HCT116 (cell line): ENCODE results near the gene NACC2. TPM values are rescaled to one million over a fixed set of nuclear protein-coding genes. Genes with fewer than 3 reads are reported as not detected.

ENCODE experiments used
- ATAC-seq: fragments of 200-7000 bp; cut with Tn5 transposase; 2 replicates; pipeline ENCODE4 v1.9.1; 2020; ENCODE audit warnings: mild to moderate bottlenecking, moderate library complexity
- BruUV-seq: library from RNA; stranded (reverse); fragments of 400-500 nt; replicated peaks from 2 replicates; lab custom pipeline; 2021; lab: Mats Ljungman, UMichigan
- CTCF ChIA-PET: fragments of 300-600 bp; sonication (Branson Sonifier 250); formaldehyde crosslinking; loops from one replicate; lab custom pipeline; 2021; ENCODE audit warnings: antibody characterized with exemption; lab: Charles Lee
- POLR2A ChIA-PET: fragments of 300-600, 350-600 bp; sonication (Branson Sonifier 250); formaldehyde crosslinking; loops from one replicate; lab custom pipeline; 2021; ENCODE audit warnings: antibody characterized with exemption; lab: Charles Lee
- RAD21 ChIA-PET, 2 experiments: fragments of 300-600 bp; sonication (Branson Sonifier 250); formaldehyde crosslinking; loops; one replicate each; lab custom pipeline; 2023; ENCODE audit warnings: low total read pairs in 2 of 2; ENCODE audit not compliant: uncharacterized antibody in 2 of 2, unreplicated experiment in 2 of 2, low non-redundant PET in 1 of 2; lab: Charles Lee
- DNase-seq: peaks from one replicate; pipeline ENCODE4 v3.0.0-alpha.2; 2010; ENCODE audit warnings: low read depth, low spot score
- H2AFZ ChIP-seq: fragments of 200-600 bp; shearing (Covaris generic), sonication (generic); 2 replicates; pipeline ENCODE4 v1.6.1; 2017; ENCODE audit warnings: low read depth, mixed run types, mixed read lengths, antibody characterized with exemption, low read length; ENCODE audit not compliant: poor library complexity, severe bottlenecking
- H3K27ac ChIP-seq: 2 replicates; pipeline ENCODE4 v1.5.1; 2012; ENCODE audit warnings: low read depth, low read length
- H3K27me3 ChIP-seq: fragments of 200-600 bp; sonication (generic); 2 replicates; pipeline ENCODE4 v1.6.1; 2016; ENCODE audit warnings: mixed run types, low read length, mixed read lengths; ENCODE audit not compliant: insufficient read depth
- H3K36me3 ChIP-seq, 2 experiments: fragments of 200-500 bp in 1 of 2; fragments of 200-600 bp in 1 of 2; sonication (Bioruptor generic) in 1 of 2; sonication (generic) in 1 of 2; 2 replicates each; pipeline versions ENCODE4 v1.5.1 to v1.6.1; 2014 to 2016; ENCODE audit warnings: low read length in 2 of 2, inconsistent platforms in 1 of 2, mixed read lengths in 1 of 2, mixed run types in 1 of 2; ENCODE audit not compliant: insufficient read depth in 2 of 2, control insufficient read depth in 1 of 2
- H3K4me1 ChIP-seq, 2 experiments: fragments of 200-600 bp in 1 of 2; sonication (generic) in 1 of 2; 2 replicates each; pipeline versions ENCODE4 v1.5.1 to v1.6.1; 2012 to 2017; ENCODE audit warnings: low read length in 2 of 2, inconsistent platforms in 1 of 2, mild to moderate bottlenecking in 1 of 2, mixed read lengths in 1 of 2, mixed run types in 1 of 2, moderate library complexity in 1 of 2; ENCODE audit not compliant: insufficient read depth in 2 of 2, control insufficient read depth in 1 of 2
- H3K4me2 ChIP-seq: fragments of 200-600 bp; sonication (generic); 2 replicates; pipeline ENCODE4 v1.6.1; 2017; ENCODE audit warnings: mixed run types, low read length, mixed read lengths
- H3K4me3 ChIP-seq, 2 experiments: fragments of 200-600 bp in 1 of 2; sonication (generic) in 1 of 2; replicated peaks in 1 of 2; 2 replicates each; pipeline ENCODE4 v1.5.1; 2011 to 2016; ENCODE audit warnings: low read length in 2 of 2, control low read depth in 1 of 2, low read depth in 1 of 2, mild to moderate bottlenecking in 1 of 2, mixed read lengths in 1 of 2, mixed run types in 1 of 2
- H3K79me2 ChIP-seq: fragments of 200-600 bp; sonication (generic); 2 replicates; pipeline ENCODE4 v1.6.1; 2017; ENCODE audit warnings: mild to moderate bottlenecking, mixed run types, low read length, moderate library complexity, mixed read lengths; ENCODE audit not compliant: insufficient read depth
- H3K9ac ChIP-seq: fragments of 200-600 bp; sonication (generic); 2 replicates; pipeline ENCODE4 v1.6.1; 2016; ENCODE audit warnings: low read length, mixed read lengths
- H3K9me2 ChIP-seq: fragments of 200-600 bp; sonication (generic), shearing (Covaris generic); 2 replicates; pipeline ENCODE4 v1.6.1; 2017; ENCODE audit warnings: mixed run types, mild to moderate bottlenecking, moderate library complexity; ENCODE audit not compliant: insufficient read depth
- H3K9me3 ChIP-seq, 2 experiments: fragments of 200-500 bp in 1 of 2; fragments of 200-600 bp in 1 of 2; sonication (Bioruptor generic) in 1 of 2; sonication (generic) in 1 of 2; 2 replicates each; pipeline ENCODE4 v1.6.1; 2014 to 2017; ENCODE audit warnings: low read length in 2 of 2, mixed read lengths in 2 of 2, inconsistent platforms in 1 of 2, low read depth in 1 of 2, mild to moderate bottlenecking in 1 of 2, mixed run types in 1 of 2, moderate library complexity in 1 of 2; ENCODE audit not compliant: control insufficient read depth in 1 of 2, insufficient read depth in 1 of 2
- H4K20me1 ChIP-seq: fragments of 200-600 bp; sonication (generic), shearing (Covaris generic); 2 replicates; pipeline ENCODE4 v1.6.1; 2017; ENCODE audit warnings: mixed run types, mild to moderate bottlenecking, moderate library complexity; ENCODE audit not compliant: insufficient read depth
- FOSL1 ChIP-seq: IDR thresholded peaks from 2 replicates; pipeline ENCODE4 v1.6.1; 2012; ENCODE audit warnings: low read depth
- POLR2A ChIP-seq: IDR thresholded peaks from 2 replicates; pipeline ENCODE4 v1.7.0; 2011; ENCODE audit warnings: borderline replicate concordance; ENCODE audit not compliant: insufficient read depth, insufficient read length; ENCODE audit errors: extremely low read depth
- POLR2AphosphoS5 ChIP-seq: IDR thresholded peaks from 2 replicates; pipeline ENCODE4 v1.6.1; 2011; ENCODE audit warnings: mild to moderate bottlenecking, low read depth, low read length, moderate library complexity
- SIN3A ChIP-seq: IDR thresholded peaks from 2 replicates; pipeline ENCODE4 v1.6.1; 2012; ENCODE audit warnings: low read depth
- SP1 ChIP-seq: IDR thresholded peaks from 2 replicates; pipeline ENCODE4 v1.6.1; 2012; ENCODE audit warnings: low read depth
- TCF7L2 ChIP-seq: IDR thresholded peaks from 2 replicates; pipeline ENCODE4 v1.7.0; 2011; ENCODE audit warnings: borderline replicate concordance, inconsistent platforms; ENCODE audit not compliant: insufficient read depth, insufficient read length; ENCODE audit errors: extremely low read depth
- ZNF274 ChIP-seq: fragments of 200-500 bp; sonication (Bioruptor generic); IDR thresholded peaks from 2 replicates; pipeline ENCODE4 v1.6.1; 2014; ENCODE audit warnings: mild to moderate bottlenecking, low read depth, low read length, inconsistent platforms
- intact Hi-C: fragments of 100-400 bp; cut with micrococcal nuclease; formaldehyde crosslinking; loops from 2 replicates; pipeline ENCODE4 v1.10.0; 2022
- total RNA-seq: library from RNA; stranded (reverse); gene quantifications from one replicate; pipeline ENCODE4 v1.2.1, GENCODE V29; 2021; ENCODE audit not compliant: unreplicated experiment
- TF ChIP-seq, protein P1 (sequence below): IDR thresholded peaks from 2 replicates; pipeline ENCODE4 v1.6.1; 2012; ENCODE audit warnings: low read depth
- TF ChIP-seq, protein P2 (sequence below), 3 experiments: fragments of 200-600 bp in 1 of 3; sonication (generic) in 1 of 3; IDR thresholded peaks in 2 of 3; conservative IDR thresholded peaks in 1 of 3; 2 replicates each; pipeline ENCODE4 v1.5.1; 2012 to 2017; ENCODE audit warnings: low read depth in 2 of 3, low read length in 2 of 3, antibody characterized with exemption in 1 of 3, borderline replicate concordance in 1 of 3, control low read depth in 1 of 3, mild to moderate bottlenecking in 1 of 3, mixed read lengths in 1 of 3, mixed run types in 1 of 3, moderate library complexity in 1 of 3; ENCODE audit not compliant: insufficient read depth in 1 of 3

NACC2 gene
- total RNA-seq, 1 experiment from 2014 or later = 27.8 TPM

DNA sequence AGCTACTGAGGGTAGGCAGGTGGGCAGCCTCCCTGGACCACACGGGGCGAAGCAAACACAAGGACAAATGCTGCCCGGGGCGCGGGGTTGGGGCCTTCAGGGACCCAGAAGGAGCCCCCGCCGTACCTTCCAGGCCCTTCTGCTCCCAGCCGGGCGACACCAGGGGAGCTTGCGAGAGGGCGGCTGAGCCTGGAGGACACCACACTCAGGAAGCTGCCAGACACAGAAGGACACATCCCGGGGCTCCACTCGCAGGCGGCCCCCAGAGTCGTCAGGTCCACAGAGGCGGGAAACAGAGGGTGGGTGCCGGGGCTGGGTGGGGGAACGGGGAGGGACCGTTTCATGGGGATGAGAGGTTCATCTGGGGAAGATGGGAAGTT, 75.4 kb downstream of the NACC2 start:
- BruUV-seq = no TSS peak

More for the DNA sequence above, 75.4 kb downstream of the NACC2 start:
- Histone ChIP-seq H3K27me3 (no peaks in the 10 kb centered on the region), H3K9ac (no peak overlapping the region), H4K20me1 (no peaks in the 10 kb centered on the region), H3K9me3 (no peaks in the 10 kb centered on the region), H3K4me2 (no peak overlapping the region), H3K4me1 (no peaks in the 10 kb centered on the region), H3K9me2 (no peaks in the 10 kb centered on the region), H3K79me2 (peaks cover 33% of the 10 kb centered on the region), H3K27ac (no peak overlapping the region), H3K36me3 (no peaks in the 10 kb centered on the region), H2AFZ (no peak overlapping the region), H3K4me3 (no peak overlapping the region)
- TF ChIP-seq, protein P1, sequence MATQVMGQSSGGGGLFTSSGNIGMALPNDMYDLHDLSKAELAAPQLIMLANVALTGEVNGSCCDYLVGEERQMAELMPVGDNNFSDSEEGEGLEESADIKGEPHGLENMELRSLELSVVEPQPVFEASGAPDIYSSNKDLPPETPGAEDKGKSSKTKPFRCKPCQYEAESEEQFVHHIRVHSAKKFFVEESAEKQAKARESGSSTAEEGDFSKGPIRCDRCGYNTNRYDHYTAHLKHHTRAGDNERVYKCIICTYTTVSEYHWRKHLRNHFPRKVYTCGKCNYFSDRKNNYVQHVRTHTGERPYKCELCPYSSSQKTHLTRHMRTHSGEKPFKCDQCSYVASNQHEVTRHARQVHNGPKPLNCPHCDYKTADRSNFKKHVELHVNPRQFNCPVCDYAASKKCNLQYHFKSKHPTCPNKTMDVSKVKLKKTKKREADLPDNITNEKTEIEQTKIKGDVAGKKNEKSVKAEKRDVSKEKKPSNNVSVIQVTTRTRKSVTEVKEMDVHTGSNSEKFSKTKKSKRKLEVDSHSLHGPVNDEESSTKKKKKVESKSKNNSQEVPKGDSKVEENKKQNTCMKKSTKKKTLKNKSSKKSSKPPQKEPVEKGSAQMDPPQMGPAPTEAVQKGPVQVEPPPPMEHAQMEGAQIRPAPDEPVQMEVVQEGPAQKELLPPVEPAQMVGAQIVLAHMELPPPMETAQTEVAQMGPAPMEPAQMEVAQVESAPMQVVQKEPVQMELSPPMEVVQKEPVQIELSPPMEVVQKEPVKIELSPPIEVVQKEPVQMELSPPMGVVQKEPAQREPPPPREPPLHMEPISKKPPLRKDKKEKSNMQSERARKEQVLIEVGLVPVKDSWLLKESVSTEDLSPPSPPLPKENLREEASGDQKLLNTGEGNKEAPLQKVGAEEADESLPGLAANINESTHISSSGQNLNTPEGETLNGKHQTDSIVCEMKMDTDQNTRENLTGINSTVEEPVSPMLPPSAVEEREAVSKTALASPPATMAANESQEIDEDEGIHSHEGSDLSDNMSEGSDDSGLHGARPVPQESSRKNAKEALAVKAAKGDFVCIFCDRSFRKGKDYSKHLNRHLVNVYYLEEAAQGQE = no peak
- TF ChIP-seq, protein P2, sequence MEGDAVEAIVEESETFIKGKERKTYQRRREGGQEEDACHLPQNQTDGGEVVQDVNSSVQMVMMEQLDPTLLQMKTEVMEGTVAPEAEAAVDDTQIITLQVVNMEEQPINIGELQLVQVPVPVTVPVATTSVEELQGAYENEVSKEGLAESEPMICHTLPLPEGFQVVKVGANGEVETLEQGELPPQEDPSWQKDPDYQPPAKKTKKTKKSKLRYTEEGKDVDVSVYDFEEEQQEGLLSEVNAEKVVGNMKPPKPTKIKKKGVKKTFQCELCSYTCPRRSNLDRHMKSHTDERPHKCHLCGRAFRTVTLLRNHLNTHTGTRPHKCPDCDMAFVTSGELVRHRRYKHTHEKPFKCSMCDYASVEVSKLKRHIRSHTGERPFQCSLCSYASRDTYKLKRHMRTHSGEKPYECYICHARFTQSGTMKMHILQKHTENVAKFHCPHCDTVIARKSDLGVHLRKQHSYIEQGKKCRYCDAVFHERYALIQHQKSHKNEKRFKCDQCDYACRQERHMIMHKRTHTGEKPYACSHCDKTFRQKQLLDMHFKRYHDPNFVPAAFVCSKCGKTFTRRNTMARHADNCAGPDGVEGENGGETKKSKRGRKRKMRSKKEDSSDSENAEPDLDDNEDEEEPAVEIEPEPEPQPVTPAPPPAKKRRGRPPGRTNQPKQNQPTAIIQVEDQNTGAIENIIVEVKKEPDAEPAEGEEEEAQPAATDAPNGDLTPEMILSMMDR (IDR thresholded peaks at IDR 0.05 in 2 of 3, conservative IDR thresholded peaks at IDR 0.05 in 1 of 3; ENCODE audit: borderline replicate concordance in 1 of 3, insufficient read depth in 1 of 3, low read depth in 2 of 3, low read length in 2 of 3) = no peak
- TF ChIP-seq FOSL1 (no peak), TCF7L2 (no peak), SP1 (no peak), SIN3A (no peak), POLR2AphosphoS5 (no peak), ZNF274 (no peak), POLR2A (no peak)
- no peak for DNase-seq
- CTCF ChIA-PET = no interaction called here
- RAD21 ChIA-PET = no interaction called here
- POLR2A ChIA-PET = no interaction called here
- intact Hi-C loops = no loop called here
- ATAC-seq = no peak
